ENCODE data around the gene ARL15.

Gene ARL15

GRCh38 chr5:54022223-54022622, 288.1 kb downstream of the ARL15 start:
- ATAC-seq = no peak
- DNase-seq = no peak

- DNase-seq (no peak), ATAC-seq (no peak)
Observed at GRCh38 chr5:54021431-54022164, 288.8 kb downstream of the ARL15 start.

- no peak for ATAC-seq
Observed at GRCh38 chr5:54018438-54018837, 291.9 kb downstream of the ARL15 start.

GRCh38 chr5:54017580-54017979, 292.8 kb downstream of the ARL15 start:
- no peak for DNase-seq
- ATAC-seq = no peak

More at GRCh38 chr5:54018438-54018837, 291.9 kb downstream of the ARL15 start:
- no peak for DNase-seq

- ATAC-seq = peak; percentile 36
- DNase-seq = peak; percentile 28
Observed at GRCh38 chr5:54013556-54014194, 296.7 kb downstream of the ARL15 start.

- ATAC-seq (no peak), DNase-seq (no peak)
Observed at GRCh38 chr5:54009828-54010227, 300.5 kb downstream of the ARL15 start.

- ATAC-seq (no peak), DNase-seq (no peak)
Observed at GRCh38 chr5:54009357-54009756, 301.0 kb downstream of the ARL15 start.

- no peak for ATAC-seq
- DNase-seq = no peak
Observed at GRCh38 chr5:54007827-54008777, 302.3 kb downstream of the ARL15 start.

GRCh38 chr5:54004697-54005096, 305.7 kb downstream of the ARL15 start:
- ATAC-seq = no peak
- DNase-seq = no peak

- ATAC-seq = no peak
- DNase-seq = no peak
Observed at GRCh38 chr5:54002779-54003178, 307.6 kb downstream of the ARL15 start.

GRCh38 chr5:54001976-54002775, 308.2 kb downstream of the ARL15 start:
- DNase-seq (no peak), ATAC-seq (no peak)

GRCh38 chr5:54000011-54000410, 310.4 kb downstream of the ARL15 start:
- ATAC-seq = no peak

GRCh38 chr5:53997736-53998627, 312.4 kb downstream of the ARL15 start:
- DNase-seq (no peak), ATAC-seq (no peak)

More at GRCh38 chr5:54000011-54000410, 310.4 kb downstream of the ARL15 start:
- DNase-seq = no peak

- no peak for ATAC-seq
Observed at GRCh38 chr5:53996008-53996407, 314.4 kb downstream of the ARL15 start.

GRCh38 chr5:53994148-53994547, 316.2 kb downstream of the ARL15 start:
- ATAC-seq (no peak), DNase-seq (no peak)

More at GRCh38 chr5:53996008-53996407, 314.4 kb downstream of the ARL15 start:
- DNase-seq = no peak

- DNase-seq (no peak), ATAC-seq (no peak)
Observed at GRCh38 chr5:53991942-53992341, 318.4 kb downstream of the ARL15 start.

- ATAC-seq (no peak), DNase-seq (no peak)
Observed at GRCh38 chr5:53987101-53987500, 323.3 kb downstream of the ARL15 start.

GRCh38 chr5:53985796-53986195, 324.6 kb downstream of the ARL15 start:
- no peak for DNase-seq
- no peak for ATAC-seq

GRCh38 chr5:53984971-53985370, 325.4 kb downstream of the ARL15 start:
- DNase-seq (no peak), ATAC-seq (no peak)

GRCh38 chr5:53983568-53984460, 326.6 kb downstream of the ARL15 start:
- ATAC-seq (no peak), DNase-seq (no peak)
